ENCODE measurements around the gene RTL5. TPM values are rescaled to one million over a fixed set of nuclear protein-coding genes. Genes with fewer than 3 reads are reported as not detected.

RTL5 gene
- total RNA-seq, 4 donors from 2014 or later = 3.6 to 6.6 (median 5.9) TPM

DNA sequence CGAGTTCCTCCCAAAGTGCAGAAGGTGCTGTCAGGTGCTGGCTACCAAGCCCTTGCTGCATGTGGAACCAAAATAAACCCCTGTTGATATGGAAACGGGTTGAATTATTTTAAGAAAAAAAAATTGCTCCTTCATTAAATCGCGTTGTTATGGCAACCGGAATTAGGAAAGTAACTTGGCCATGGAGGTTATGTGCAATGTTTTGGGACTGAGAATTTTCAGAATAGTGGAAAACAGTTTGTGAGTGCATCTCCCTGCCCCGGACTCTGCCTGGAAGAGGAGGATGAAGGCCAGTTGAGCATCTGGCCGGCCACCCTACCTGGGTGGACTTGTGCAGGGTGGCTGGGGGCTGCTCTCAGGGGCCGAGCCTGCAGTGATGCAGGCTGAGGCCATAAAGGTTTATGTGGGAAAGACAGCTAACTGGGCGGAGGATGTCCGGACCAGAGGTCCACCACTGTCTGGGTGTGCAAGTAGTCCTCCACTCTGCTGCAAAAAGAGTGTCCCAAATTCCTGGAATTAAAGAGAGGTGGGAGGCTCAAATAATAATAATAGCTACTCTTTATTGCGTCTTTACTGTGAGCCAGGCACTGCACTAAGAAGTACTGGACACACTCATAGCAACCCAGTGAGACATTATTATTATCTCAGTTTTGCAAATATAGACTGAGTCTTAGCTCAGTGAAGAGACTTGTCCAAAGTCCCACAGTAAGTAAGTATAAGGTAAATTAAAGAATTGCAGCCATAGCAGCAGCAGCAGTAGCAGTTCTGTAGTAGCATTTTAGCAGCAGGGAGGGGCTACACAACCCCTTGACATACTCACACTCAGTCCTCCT, 20.6 kb downstream of the RTL5 start:
- 84 to 86% methylated on average over 11 of the region's 11 CpGs for WGBS, 2 donors
- Histone ChIP-seq H3K4me1 (no peaks in the 10 kb centered on the region), H3K36me3 (no peaks in the 10 kb centered on the region), H3K9me3 (no peaks in the 10 kb centered on the region), H3K27ac (no peak overlapping the region), H3K27me3 (no peaks in the 10 kb centered on the region), H3K4me3 (replicated peaks in 1 of 3) (no peak overlapping the region)
- intact Hi-C loops (cut with DNase I) = no loop called here
- TF ChIP-seq, protein P1, sequence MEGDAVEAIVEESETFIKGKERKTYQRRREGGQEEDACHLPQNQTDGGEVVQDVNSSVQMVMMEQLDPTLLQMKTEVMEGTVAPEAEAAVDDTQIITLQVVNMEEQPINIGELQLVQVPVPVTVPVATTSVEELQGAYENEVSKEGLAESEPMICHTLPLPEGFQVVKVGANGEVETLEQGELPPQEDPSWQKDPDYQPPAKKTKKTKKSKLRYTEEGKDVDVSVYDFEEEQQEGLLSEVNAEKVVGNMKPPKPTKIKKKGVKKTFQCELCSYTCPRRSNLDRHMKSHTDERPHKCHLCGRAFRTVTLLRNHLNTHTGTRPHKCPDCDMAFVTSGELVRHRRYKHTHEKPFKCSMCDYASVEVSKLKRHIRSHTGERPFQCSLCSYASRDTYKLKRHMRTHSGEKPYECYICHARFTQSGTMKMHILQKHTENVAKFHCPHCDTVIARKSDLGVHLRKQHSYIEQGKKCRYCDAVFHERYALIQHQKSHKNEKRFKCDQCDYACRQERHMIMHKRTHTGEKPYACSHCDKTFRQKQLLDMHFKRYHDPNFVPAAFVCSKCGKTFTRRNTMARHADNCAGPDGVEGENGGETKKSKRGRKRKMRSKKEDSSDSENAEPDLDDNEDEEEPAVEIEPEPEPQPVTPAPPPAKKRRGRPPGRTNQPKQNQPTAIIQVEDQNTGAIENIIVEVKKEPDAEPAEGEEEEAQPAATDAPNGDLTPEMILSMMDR (IDR thresholded peaks at IDR 0.05) = no peak
- DNase-seq = no peak

DNA sequence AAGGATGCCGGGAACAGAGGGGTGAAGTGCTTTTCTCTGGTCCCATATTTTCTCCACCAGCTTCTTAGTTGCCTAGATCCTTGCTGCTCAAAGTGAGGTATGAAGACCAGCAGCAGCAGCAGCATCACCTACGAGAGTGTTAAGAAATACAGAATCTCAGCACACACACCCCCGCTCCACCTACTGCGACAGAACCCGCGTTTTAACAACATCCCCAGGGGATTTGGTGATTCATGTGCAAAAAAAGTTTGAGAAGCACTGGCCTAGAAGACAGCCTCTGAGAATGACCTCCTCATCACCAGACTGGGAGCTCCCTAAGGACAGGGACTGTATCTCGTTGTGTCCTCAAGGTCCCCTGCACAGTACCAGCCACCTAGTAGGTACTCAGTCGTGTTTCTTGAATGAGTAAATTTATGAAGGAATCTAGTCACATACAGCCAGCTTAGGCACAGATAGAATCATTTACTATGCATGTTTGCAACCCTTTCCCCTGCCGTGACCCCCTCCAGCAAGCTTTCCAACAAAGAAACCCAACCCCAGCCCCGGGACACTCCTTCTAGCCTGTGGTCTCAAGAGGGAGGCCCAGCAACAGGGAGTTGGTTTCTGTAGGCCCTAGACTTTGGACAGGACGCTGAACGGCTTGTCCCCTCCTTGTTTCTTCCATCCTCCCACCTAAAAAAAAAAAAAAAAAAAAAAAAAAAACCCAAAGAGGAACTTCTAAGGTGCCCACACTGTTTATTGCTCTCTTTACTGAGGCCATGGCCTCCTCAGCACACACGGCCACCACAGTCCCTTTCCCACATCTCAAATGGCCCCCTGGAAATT, 21.5 kb downstream of the RTL5 start:
- no peaks in the 10 kb centered on the region for H3K36me3 ChIP-seq
- no peak for DNase-seq
- H3K27me3 ChIP-seq = no peaks in the 10 kb centered on the region
- no peak overlapping the region for H3K4me3 ChIP-seq (replicated peaks in 1 of 3)
- TF ChIP-seq, protein P1 (IDR thresholded peaks at IDR 0.05) = no peak
- no peak for TF ChIP-seq POLR2A (IDR thresholded peaks at IDR 0.05)
- 60 to 71% methylated on average over 8 to 13 of the region's 13 CpGs for WGBS, 2 donors
- no peak overlapping the region for H3K27ac ChIP-seq
- no peaks in the 10 kb centered on the region for H3K9me3 ChIP-seq
- intact Hi-C loops (cut with DNase I) = no loop called here
- H3K4me1 ChIP-seq = no peaks in the 10 kb centered on the region

DNA sequence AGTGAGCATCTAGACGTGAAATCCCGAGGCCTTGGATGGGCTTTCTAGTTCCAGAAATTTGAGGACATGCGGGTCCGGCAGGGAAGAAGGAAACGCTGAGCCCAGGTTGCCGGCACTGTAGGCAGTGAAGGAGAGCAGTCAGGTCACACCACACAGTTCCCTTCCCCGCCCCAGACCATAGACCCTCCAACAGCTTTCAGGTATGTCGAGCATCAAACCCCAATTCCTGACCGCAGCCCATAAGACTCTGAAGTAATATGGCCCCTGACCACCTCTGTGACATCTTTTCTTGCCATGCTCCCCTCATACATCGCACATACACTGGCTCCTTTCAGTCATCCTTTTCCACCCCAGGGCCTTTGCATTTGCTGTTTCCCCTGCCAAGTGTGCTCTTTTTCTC, 23.0 kb downstream of the RTL5 start:
- Histone ChIP-seq H3K36me3 (no peaks in the 10 kb centered on the region), H3K27ac (no peak overlapping the region), H3K27me3 (no peaks in the 10 kb centered on the region), H3K9me3 (no peaks in the 10 kb centered on the region), H3K4me3 (replicated peaks in 1 of 3) (no peak overlapping the region), H3K4me1 (no peaks in the 10 kb centered on the region)
- WGBS, 2 donors = 96 to 97% methylated on average over 4 to 10 of the region's 10 CpGs
- intact Hi-C loops (cut with DNase I) = no loop called here
- DNase-seq = no peak
- no peak for TF ChIP-seq POLR2A (IDR thresholded peaks at IDR 0.05)
- TF ChIP-seq, protein P1 (IDR thresholded peaks at IDR 0.05) = no peak

DNA sequence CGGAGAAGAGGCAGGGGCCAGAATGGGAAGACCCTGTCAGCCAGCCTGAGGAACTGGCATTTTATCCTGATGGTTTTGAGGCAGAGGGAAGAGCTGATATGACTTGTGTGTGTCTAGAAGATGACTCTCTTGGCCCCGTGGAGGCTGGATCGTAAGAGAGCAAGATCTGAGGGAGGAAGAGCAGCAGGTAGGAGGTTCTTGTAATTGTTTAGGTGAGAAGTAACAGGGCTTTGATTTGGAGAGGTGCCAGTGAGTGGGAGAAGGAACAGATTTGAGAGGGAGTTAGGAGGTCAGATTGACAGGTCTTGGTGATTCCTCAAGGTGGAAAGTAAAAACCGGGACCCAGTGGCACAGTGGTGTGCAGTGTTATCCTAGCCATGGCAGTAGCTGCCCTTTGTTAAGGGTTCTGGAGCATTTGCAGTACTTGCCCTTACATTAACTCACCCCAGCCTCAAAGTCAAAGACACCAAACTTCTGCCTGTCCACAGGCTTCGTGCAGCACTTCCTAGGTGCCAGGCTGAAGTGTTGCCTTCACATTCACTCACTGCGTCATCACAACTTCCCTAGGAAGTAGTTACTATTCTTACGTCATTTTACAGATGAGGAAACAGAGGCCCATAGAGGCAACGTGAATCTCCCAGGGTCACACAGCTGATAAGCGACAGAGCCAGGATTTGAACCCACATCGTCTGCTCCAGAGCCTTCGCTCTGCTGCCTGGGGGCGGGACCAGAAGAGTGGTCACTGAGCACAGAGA, 23.7 kb downstream of the RTL5 start:
- no peaks in the 10 kb centered on the region for H3K27me3 ChIP-seq
- DNase-seq = no peak
- no peak overlapping the region for H3K27ac ChIP-seq
- 80 to 98% methylated on average over 6 to 8 of the region's 12 CpGs for WGBS, 2 donors
- TF ChIP-seq, protein P1 (IDR thresholded peaks at IDR 0.05) = no peak
- TF ChIP-seq POLR2A (IDR thresholded peaks at IDR 0.05) = no peak
- intact Hi-C loops (cut with DNase I) = no loop called here
- H3K36me3 ChIP-seq = no peaks in the 10 kb centered on the region
- no peak overlapping the region for H3K4me3 ChIP-seq (replicated peaks in 1 of 3)
- no peaks in the 10 kb centered on the region for H3K9me3 ChIP-seq
- no peaks in the 10 kb centered on the region for H3K4me1 ChIP-seq

Measured in thyroid gland (tissue), 4 donors.